Measurements from ENCODE around the gene KCND3.

The KCND3 gene

GRCh38 chr1:111884772-111885443 is 104.6 kb downstream of the KCND3 start:
- no peak for DNase-seq (ENCODE audit: low read depth in 2 of 2, low spot score in 1 of 2)

GRCh38 chr1:111882986-111883560 is 106.4 kb downstream of the KCND3 start:
- no peak for DNase-seq (ENCODE audit: low read depth in 2 of 2, low spot score in 1 of 2)

DNA sequence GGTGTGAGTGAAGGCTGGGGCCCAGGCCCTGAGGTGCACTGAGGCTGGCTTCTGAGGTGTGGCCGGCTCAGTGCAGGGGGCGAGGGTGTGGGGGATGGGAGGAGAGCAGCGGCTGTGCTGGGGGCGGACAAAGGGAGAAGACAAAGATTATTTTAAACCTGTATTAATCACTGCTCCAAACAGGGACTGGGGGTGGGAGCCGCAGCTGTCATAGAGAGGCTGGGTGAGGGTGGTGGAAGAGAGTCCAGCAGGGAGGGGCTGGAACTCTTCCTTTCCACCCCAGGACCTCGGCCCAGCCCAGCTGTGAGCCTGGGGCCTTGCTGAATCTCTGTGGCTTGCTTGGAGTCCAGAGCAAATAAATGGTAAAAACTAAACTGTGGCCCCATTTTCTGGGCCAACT is 106.9 kb downstream of the KCND3 start:
- no peak for DNase-seq (ENCODE audit: low read depth in 2 of 2, low spot score in 1 of 2)

DNA sequence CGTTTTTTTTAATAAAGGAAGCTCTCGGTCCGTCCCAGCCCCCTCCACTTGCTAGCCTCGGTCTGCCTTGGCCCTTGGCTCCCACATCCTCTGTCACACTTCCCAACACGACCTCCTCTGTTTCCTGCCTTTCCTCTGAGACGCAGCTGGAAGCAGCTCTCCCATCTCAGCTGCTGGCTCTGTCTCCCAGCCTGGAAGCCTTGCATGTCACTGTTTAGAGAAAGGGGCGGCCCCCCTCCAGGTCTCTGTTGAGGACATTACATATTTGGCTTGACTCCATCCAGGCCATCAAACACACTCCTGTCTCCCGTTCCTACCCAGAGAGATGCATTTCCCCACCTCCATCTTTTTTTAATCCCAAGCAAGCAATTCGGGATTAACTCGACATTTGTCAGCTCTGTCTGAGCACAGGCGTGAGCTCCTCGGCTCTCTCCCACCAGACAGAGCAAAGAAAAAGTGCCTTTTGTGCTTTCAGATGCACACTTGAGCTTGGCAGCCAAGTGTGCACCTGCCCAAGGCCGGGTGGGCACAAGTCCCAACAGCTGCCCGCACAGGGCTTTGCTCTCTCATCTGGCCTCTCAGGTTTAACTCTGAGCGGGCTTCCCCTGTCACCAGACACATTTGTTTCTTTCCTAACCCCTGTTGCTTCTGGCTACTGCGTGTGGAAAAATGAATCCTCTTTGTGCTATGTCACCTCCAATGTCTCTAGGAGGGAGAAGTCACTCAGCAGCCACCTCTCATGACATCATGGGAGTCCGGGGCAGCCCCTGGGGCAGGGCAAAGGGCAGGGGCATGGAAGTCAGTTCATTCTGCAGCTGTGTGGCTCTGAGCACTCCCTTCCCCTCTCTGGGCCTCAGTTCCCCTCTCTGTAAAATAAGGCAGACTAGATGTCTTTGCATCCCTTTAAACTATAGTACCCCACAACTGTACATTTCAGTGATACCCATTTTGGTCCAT is 108.3 kb downstream of the KCND3 start:
- no peak for DNase-seq (ENCODE audit: low read depth in 2 of 2, low spot score in 1 of 2)

- no peak for DNase-seq (ENCODE audit: low read depth in 2 of 2, low spot score in 1 of 2)
Observed at GRCh38 chr1:111879081-111879480, 110.4 kb downstream of the KCND3 start.

- DNase-seq (ENCODE audit: low read depth in 2 of 2, low spot score in 1 of 2) = no peak
Observed at GRCh38 chr1:111878649-111879048, 110.8 kb downstream of the KCND3 start.

DNA sequence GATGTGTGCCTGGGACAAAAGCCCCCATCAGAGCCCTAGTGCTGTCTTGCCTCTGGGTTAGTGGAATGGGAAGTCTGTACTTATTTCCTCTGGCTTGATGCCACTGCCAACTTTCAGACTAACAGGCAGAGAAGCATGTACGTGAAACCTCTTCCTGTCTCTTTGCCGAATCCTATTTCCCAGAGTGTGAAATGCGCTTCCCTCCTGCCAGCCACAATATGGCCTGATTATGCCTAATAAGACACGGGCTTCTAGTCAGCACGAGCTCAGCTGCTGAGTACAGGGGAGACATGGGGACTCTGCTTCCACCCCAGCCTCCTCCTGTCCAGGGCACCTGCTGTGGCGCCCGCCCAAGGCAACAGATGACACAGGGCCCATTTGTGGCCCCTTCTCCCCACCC is 111.4 kb downstream of the KCND3 start:
- no peak for DNase-seq (ENCODE audit: low read depth in 2 of 2, low spot score in 1 of 2)

GRCh38 chr1:111876631-111877030 is 112.8 kb downstream of the KCND3 start:
- no peak for DNase-seq (ENCODE audit: low read depth in 2 of 2, low spot score in 1 of 2)

- no peak for DNase-seq (ENCODE audit: low read depth in 2 of 2, low spot score in 1 of 2)
Observed at GRCh38 chr1:111875640-111876039, 113.8 kb downstream of the KCND3 start.

GRCh38 chr1:111873460-111874030 is 115.9 kb downstream of the KCND3 start:
- DNase-seq (ENCODE audit: low read depth in 2 of 2, low spot score in 1 of 2) = no peak

DNA sequence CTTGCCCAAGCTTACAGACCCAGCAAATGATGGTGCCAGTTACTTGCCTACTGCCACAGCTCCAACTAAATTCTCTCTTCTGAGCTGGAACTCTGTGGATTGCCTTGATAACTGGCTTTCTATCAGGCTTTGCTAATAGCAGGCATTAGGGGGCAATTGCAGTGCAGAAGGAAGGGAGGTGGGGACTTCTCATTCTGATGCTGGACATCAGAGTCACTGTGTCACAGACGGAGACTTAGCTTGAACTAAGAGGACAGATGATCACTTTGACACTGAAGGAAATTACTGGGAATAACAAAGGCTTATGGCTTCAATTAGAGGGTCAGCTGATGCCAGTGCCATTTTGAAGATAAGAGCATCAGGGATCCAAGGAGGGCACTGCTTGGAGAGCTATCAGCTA is 119.3 kb downstream of the KCND3 start:
- DNase-seq (ENCODE audit: low read depth in 2 of 2, low spot score in 1 of 2) = no peak

- no peak for DNase-seq (ENCODE audit: low read depth in 2 of 2, low spot score in 1 of 2)
Observed at GRCh38 chr1:111867868-111868440, 121.5 kb downstream of the KCND3 start.

DNA sequence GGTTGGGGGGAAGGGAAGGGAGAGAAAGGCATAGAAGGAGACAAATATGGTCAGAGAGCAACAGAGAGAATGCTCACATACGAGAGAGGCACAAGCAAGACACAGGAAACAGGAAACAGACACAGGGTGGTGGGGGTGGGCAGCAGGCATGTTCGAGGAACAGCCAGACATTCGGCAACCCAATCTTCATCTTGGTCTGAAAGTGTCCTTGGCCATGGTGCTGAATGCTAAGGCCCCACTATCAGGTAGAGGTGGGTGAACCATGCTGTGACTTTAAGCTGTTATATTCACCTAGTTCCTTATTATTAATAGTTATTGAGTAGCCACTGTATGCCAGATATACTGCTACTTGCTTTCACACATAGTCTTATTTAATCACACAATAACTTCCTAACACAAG is 124.6 kb downstream of the KCND3 start:
- no peak for DNase-seq (ENCODE audit: low read depth in 2 of 2, low spot score in 1 of 2)

- no peak for DNase-seq (ENCODE audit: low read depth in 2 of 2, low spot score in 1 of 2)
Observed at GRCh38 chr1:111863401-111863800, 126.1 kb downstream of the KCND3 start.

- DNase-seq (ENCODE audit: low read depth in 2 of 2, low spot score in 1 of 2) = no peak
Observed at GRCh38 chr1:111862599-111862998, 126.9 kb downstream of the KCND3 start.

DNA sequence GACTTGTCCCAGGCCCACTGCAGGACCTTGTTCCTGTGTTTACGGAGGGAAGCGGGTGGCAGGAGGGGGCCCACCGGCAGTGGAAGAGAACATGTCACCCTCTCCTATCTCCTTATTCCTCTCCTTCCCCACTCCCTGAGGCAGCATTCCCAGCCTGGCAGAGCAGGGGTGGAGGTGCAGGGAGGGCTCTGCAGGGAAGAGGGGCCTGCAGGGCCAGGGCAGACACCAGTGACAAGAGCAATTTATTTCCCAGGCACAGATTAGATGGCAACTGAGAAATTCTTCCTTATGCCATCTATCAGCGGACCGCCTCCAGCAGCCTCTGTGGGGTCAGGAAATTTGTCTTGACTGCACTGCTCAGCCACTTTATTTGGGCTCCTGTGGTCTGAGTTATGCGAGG is 127.9 kb downstream of the KCND3 start:
- DNase-seq (ENCODE audit: low read depth in 2 of 2, low spot score in 1 of 2) = no peak

DNA sequence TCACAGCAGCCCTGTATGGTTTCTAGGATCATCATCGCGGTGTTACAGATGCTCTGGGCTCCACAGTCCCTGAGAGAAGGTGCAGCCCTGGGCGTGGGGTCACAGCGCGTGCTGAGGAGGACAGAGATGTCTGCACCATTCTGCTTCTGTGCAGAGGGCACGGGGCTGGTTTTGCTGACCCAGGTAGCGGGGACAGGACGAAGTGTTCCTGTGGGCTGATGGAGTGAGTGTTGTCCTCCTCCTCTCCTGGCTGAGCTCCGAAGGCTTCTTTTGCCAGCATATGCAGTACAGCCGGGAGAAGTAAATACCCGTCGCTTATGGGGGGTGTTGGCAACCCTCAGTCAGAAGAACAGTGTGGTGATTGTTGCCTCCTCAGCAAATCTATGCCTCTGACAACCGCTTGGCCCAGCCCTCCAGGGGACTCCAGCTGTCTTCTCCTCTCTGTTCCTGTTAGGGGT is 132.2 kb downstream of the KCND3 start:
- DNase-seq (ENCODE audit: low read depth in 2 of 2, low spot score in 1 of 2) = no peak

DNA sequence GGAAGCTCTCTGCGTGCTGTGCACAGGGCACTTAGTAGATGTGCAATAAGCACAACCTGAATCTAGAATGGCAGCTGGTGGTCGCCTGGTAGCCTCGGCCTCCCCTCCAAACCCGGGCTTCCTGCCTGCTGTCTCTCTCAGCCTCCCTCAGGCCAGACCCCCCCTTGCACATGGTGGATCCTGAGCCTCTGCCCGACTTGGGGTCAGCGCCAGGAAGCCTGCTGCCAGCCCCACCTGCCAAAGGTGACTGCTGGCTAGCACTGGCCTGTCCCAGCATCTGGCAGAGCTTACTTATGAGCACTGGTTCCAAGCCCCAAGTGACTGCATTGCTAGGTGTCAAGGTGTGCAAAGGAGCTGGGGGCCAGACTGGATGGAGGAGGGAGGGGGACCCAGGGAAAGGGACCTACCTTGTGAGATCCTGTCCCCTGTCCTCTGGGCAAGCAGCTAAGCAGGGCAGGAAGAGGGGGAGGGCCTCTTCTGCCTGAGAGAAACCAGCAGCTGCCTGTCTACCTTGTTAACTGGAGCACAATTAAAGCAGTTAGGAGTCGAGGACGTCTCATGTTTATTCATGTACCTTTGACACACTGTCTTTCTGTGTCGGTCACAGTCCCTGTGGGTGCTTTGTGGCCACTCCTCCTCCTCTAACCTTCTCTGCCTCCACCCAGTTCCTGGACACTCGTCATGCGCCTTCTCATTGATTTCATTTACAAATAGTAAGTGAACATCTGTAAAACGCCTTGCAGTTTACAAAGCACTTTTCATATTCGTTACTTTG is 132.9 kb downstream of the KCND3 start:
- DNase-seq (ENCODE audit: low read depth in 2 of 2, low spot score in 1 of 2) = no peak

- DNase-seq (ENCODE audit: low read depth in 2 of 2, low spot score in 1 of 2) = no peak
Observed at GRCh38 chr1:111855260-111855659, 134.2 kb downstream of the KCND3 start.

- DNase-seq (ENCODE audit: low read depth in 2 of 2, low spot score in 1 of 2) = no peak
Observed at GRCh38 chr1:111852261-111852721, 137.2 kb downstream of the KCND3 start.

Data from stimulated activated CD8-positive, alpha-beta memory T cell treated with anti-CD3 and anti-CD28 coated beads, Interleukin-4, amount 100 ng/mL, for 1 hour (primary cell).